Activated CD8-positive, alpha-beta T cell treated with anti-CD3 and anti-CD28 coated beads for 36 hours (primary cell): ENCODE measurements around the gene VWCE. TPM values are rescaled to one million over a fixed set of nuclear protein-coding genes. Genes with fewer than 3 reads are reported as not detected.

Experiments
- ATAC-seq: fragments of 200-7000 bp; cut with Tn5 transposase; one replicate; pipeline ENCODE4 v1.10.0; 2021; ENCODE audit warnings: mild to moderate bottlenecking, moderate library complexity
- CTCF ChIA-PET: fragments of 350-600 bp; sonication (Branson Sonifier 250); formaldehyde crosslinking; loops from one replicate; lab custom pipeline; 2021; ENCODE audit warnings: antibody characterized with exemption; lab: Charles Lee
- POLR2A ChIA-PET: fragments of 350-600 bp; sonication (Branson Sonifier 250); formaldehyde crosslinking; loops from one replicate; lab custom pipeline; 2021; ENCODE audit warnings: antibody characterized with exemption; lab: Charles Lee
- DNase-seq: peaks from one replicate; pipeline ENCODE4 v3.0.0-alpha.2; 2020
- H3K27ac Mint-ChIP-seq: one replicate; pipeline ENCODE4 v1.8.0; 2021; ENCODE audit warnings: mild to moderate bottlenecking, mixed read lengths
- H3K27me3 Mint-ChIP-seq: one replicate; pipeline ENCODE4 v1.8.0; 2021; ENCODE audit warnings: mixed read lengths
- H3K36me3 Mint-ChIP-seq: one replicate; pipeline ENCODE4 v1.8.0; 2021; ENCODE audit warnings: low read depth, mixed read lengths
- H3K4me1 Mint-ChIP-seq: one replicate; pipeline ENCODE4 v1.8.0; 2021; ENCODE audit warnings: low read depth, mixed read lengths
- H3K4me3 Mint-ChIP-seq: one replicate; pipeline ENCODE4 v1.8.0; 2021; ENCODE audit warnings: mild to moderate bottlenecking, moderate library complexity, mixed read lengths
- H3K9me3 Mint-ChIP-seq: one replicate; pipeline ENCODE4 v1.8.0; 2021; ENCODE audit warnings: mixed read lengths
- intact Hi-C: fragments of 100-400 bp; cut with micrococcal nuclease; formaldehyde crosslinking; loops from one replicate; pipeline ENCODE4 v1.10.0; 2022
- total RNA-seq, 2 experiments: library from RNA; stranded (reverse); gene quantifications; one replicate each; pipeline ENCODE4 v1.2.3, GENCODE V29; 2021
- TF ChIP-seq, protein P1 (sequence below): fragments of 200-600 bp; IDR thresholded peaks from one replicate; pipeline ENCODE4 v1.8.0; 2022; ENCODE audit warnings: antibody characterized with exemption, mild to moderate bottlenecking

Gene VWCE
- total RNA-seq, 2 experiments from 2014 or later, result 23.3 to 25.8 TPM

DNA sequence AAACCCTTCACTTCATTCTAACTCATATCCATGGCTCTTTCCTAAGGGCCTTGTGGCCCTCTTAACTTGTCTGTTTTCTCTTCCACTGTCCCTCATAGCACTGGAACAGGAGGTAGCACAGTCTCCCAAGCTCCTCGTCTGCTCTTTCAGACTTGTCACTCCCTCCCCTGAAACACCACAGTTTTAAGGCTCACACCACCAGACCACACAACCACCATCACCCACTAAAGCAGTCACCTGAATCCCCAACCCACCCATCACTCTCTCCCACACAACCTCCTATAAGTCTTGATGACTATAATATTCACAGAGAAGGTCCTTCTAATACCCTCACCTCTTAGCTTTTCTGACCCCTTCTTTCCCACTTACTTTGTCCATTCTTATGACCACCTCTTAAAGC, 11.1 kb upstream of the VWCE start:
- ATAC-seq, result peak; percentile 28
- no peak overlapping the region for H3K4me3 Mint-ChIP-seq
- ChIA-PET CTCF (no interaction called here), POLR2A (interaction anchor here (1.4 kb wide), 2 partner anchors 11 to 16 kb away, joined by 3 to 4 read pairs; no protein-coding TSS in a partner anchor)
- TF ChIP-seq, protein P1, sequence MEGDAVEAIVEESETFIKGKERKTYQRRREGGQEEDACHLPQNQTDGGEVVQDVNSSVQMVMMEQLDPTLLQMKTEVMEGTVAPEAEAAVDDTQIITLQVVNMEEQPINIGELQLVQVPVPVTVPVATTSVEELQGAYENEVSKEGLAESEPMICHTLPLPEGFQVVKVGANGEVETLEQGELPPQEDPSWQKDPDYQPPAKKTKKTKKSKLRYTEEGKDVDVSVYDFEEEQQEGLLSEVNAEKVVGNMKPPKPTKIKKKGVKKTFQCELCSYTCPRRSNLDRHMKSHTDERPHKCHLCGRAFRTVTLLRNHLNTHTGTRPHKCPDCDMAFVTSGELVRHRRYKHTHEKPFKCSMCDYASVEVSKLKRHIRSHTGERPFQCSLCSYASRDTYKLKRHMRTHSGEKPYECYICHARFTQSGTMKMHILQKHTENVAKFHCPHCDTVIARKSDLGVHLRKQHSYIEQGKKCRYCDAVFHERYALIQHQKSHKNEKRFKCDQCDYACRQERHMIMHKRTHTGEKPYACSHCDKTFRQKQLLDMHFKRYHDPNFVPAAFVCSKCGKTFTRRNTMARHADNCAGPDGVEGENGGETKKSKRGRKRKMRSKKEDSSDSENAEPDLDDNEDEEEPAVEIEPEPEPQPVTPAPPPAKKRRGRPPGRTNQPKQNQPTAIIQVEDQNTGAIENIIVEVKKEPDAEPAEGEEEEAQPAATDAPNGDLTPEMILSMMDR, result no peak
- DNase-seq, result no peak
- H3K27ac Mint-ChIP-seq, result no peak overlapping the region
- intact Hi-C loops, result no loop called here
- H3K9me3 Mint-ChIP-seq, result no peaks in the 10 kb centered on the region
- H3K4me1 Mint-ChIP-seq, result no peaks in the 10 kb centered on the region
- H3K27me3 Mint-ChIP-seq, result no peaks in the 10 kb centered on the region
- H3K36me3 Mint-ChIP-seq, result peaks cover 26% of the 10 kb centered on the region

DNA sequence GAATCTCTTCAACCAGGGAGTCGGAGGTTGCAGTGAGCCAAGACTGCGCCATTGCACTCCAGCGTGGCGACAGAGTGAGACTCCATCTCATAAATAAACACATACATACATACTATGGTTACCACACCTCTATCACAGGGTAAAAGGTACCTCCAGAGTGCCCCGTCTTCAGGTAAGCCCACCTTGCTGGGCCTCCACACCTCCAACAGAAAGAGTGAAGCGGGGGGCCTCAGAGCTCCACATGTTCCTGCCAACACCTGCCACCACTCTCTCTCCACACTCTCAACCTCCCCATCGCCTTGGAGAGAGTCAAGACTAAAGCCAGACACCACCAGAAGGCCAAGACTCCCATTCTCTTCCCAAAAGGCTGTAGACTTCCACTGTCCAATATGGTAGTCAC, 10.3 kb upstream of the VWCE start:
- no peak for DNase-seq
- no peak overlapping the region for H3K27ac Mint-ChIP-seq
- TF ChIP-seq, protein P1, result no peak
- no peak for ATAC-seq
- H3K9me3 Mint-ChIP-seq, result no peaks in the 10 kb centered on the region
- no peaks in the 10 kb centered on the region for H3K27me3 Mint-ChIP-seq
- H3K4me1 Mint-ChIP-seq, result peaks cover under 1% of the 10 kb centered on the region
- H3K4me3 Mint-ChIP-seq, result no peak overlapping the region
- ChIA-PET POLR2A (interaction anchor here (2.2 kb wide), 1 partner anchor 26 kb away, joined by 7 read pairs; no protein-coding TSS in a partner anchor), CTCF (interaction anchor here (1.1 kb wide), 1 partner anchor 118 kb away, joined by 3 read pairs; no protein-coding TSS in a partner anchor)
- peaks cover 30% of the 10 kb centered on the region for H3K36me3 Mint-ChIP-seq
- intact Hi-C loops, result no loop called here

DNA sequence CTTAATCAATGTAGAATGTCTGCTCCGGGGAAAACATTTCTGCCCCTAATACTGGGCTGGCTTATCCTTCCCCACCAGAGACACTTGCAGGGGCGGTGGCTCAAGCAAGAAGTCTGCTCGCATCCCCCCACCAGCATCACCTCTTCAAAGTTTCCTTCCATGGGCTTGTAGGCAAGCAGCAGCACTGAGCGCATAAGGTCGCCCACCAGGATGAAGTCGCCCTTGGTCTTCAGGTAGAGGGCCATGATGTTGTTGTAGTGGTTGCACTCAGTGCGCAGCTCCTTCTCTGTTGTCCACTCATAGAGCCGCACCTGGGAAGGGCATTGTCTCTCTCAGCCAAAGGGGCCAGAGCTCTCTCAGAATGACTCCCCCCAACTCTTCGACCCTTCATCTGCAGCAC, 8.6 kb upstream of the VWCE start:
- ChIA-PET POLR2A (interaction anchor here (0.6 to 2.2 kb wide), 3 partner anchors 28 to 61 kb away, joined by 3 to 7 read pairs (median 3); partner anchors contain the start of genes DDB1 and TKFC), CTCF (no interaction called here)
- H3K27ac Mint-ChIP-seq, result no peak overlapping the region
- DNase-seq, result no peak
- peaks cover 11% of the 10 kb centered on the region for H3K4me1 Mint-ChIP-seq
- no peaks in the 10 kb centered on the region for H3K9me3 Mint-ChIP-seq
- TF ChIP-seq, protein P1, result no peak
- H3K27me3 Mint-ChIP-seq, result no peaks in the 10 kb centered on the region
- no peak overlapping the region for H3K4me3 Mint-ChIP-seq
- H3K36me3 Mint-ChIP-seq, result peaks cover 33% of the 10 kb centered on the region
- intact Hi-C loops, result no loop called here
- no peak for ATAC-seq

DNA sequence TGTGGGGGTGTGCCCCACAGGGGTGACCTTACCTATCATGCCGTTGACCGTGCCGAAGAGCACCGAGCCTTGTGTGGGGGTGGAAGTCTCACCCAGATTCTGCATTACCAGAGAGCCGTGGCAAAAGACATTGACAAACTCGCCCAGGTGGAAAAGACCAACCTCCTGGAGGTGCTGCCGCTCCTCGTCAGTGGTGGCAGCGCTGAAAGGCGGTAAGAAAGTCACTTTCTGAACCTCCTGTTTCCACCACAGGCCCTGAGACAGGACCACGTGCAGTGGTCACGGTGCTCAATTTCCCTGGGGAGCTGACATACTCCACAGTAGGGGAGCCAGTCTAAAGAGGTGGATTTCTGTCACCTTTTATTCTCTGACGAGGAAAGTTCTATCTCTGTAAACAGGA, 7.4 kb upstream of the VWCE start:
- ATAC-seq, result no peak
- peaks cover 39% of the 10 kb centered on the region for H3K36me3 Mint-ChIP-seq
- no peak overlapping the region for H3K27ac Mint-ChIP-seq
- no peak overlapping the region for H3K4me3 Mint-ChIP-seq
- intact Hi-C loops, result no loop called here
- H3K4me1 Mint-ChIP-seq, result peaks cover 22% of the 10 kb centered on the region
- POLR2A ChIA-PET, result interaction anchor here (0.7 to 1.1 kb wide), 2 partner anchors 29 to 54 kb away, joined by 3 read pairs; no protein-coding TSS in a partner anchor
- DNase-seq, result no peak
- no peaks in the 10 kb centered on the region for H3K27me3 Mint-ChIP-seq
- H3K9me3 Mint-ChIP-seq, result no peaks in the 10 kb centered on the region
- TF ChIP-seq, protein P1, result no peak
- CTCF ChIA-PET, result interaction anchor here (1.1 to 1.2 kb wide), 2 partner anchors 10 to 33 kb away, joined by 3 to 4 read pairs; no protein-coding TSS in a partner anchor

DNA sequence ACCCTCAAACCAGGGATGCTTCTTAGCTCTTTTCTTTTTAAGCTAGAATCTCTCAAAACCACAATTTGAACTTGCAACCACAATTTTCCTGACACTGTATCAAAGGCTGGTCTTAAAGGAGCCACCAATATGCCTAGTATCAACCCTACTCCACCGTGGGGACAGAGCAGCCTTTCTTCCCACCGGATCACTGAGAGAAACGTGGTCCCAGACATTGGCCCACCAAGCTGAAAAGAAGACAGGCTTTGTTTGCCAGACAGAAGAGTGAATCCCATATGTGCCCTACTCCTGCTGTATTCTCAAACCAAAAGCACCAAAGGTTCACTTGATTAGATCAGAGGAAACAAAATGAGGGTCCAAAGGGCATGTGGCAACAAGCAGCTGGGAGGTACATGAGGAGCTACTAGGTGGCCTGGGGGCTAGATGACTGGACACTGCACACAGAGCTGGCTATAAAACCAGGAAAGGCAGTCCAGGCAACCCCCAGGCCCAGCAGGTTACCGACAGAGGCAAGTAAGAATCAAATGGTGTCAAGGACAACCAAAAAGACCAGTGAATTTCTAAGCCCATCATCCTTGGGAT, 3.6 kb upstream of the VWCE start:
- CTCF ChIA-PET, result interaction anchor here (1.4 to 2.4 kb wide), 3 partner anchors 10 to 136 kb away, joined by 4 to 9 read pairs (median 5); no protein-coding TSS in a partner anchor
- Mint-ChIP-seq H3K27me3 (no peaks in the 10 kb centered on the region), H3K36me3 (peaks cover 39% of the 10 kb centered on the region), H3K4me3 (no peak overlapping the region), H3K27ac (peak overlapping the region; percentile 50), H3K9me3 (no peaks in the 10 kb centered on the region), H3K4me1 (peaks cover 34% of the 10 kb centered on the region)
- TF ChIP-seq, protein P1, result no peak
- no peak for ATAC-seq
- intact Hi-C loops, result no loop called here
- POLR2A ChIA-PET, result interaction anchor here (0.8 to 1.7 kb wide), 5 partner anchors 11 to 63 kb away, joined by 3 to 6 read pairs (median 4); partner anchors contain the start of genes CYB561A3 and TMEM138
- no peak for DNase-seq
